ENCODE data around the gene IGLL5. TPM values are rescaled to one million over a fixed set of nuclear protein-coding genes. Genes with fewer than 3 reads are reported as not detected.

Gene IGLL5
- total RNA-seq, 1 experiment from 2014 or later = not detected

GRCh38 chr22:22927888-22928665, 40.5 kb downstream of the IGLL5 start:
- DNase-seq (no peak), ATAC-seq (no peak)
- Histone ChIP-seq H3K4me3 (ENCODE audit: low read length) (no peak overlapping the region), H2AFZ (ENCODE audit: low read length) (no peak overlapping the region), H3K27me3 (ENCODE audit: low read length) (no peaks in the 10 kb centered on the region), H3K4me2 (ENCODE audit: low read length) (peak overlapping the region; percentile 10; the same call in 1 of the 2 replicates), H3F3A (ENCODE audit: low read length, unreplicated experiment) (no peaks in the 10 kb centered on the region), H3K79me2 (ENCODE audit: low read length) (no peaks in the 10 kb centered on the region), H3K9me3 (ENCODE audit: low read length) (no peaks in the 10 kb centered on the region), H3K9ac (ENCODE audit: low read length) (no peak overlapping the region), H3K9me2 (replicated peaks; ENCODE audit: low read length) (no peaks in the 10 kb centered on the region), H3K4me1 (ENCODE audit: insufficient read depth, low read length) (peaks cover 21% of the 10 kb centered on the region; the same call in 1 of the 2 replicates), H3K36me3 (ENCODE audit: low read depth, low read length) (no peaks in the 10 kb centered on the region), H3K27ac (ENCODE audit: low read length) (no peak overlapping the region), H4K20me1 (ENCODE audit: low read length) (no peaks in the 10 kb centered on the region)
- CTCF ChIA-PET = no interaction called here
- intact Hi-C loops (cut with micrococcal nuclease) = no loop called here
- POLR2A ChIA-PET (ENCODE audit: unreplicated experiment) = no interaction called here
- no TSS peak for BruUV-seq (replicated peaks)
- TF ChIP-seq CTCF (conservative IDR thresholded peaks at IDR 0.05; ENCODE audit: low read depth, low read length) = no peak
- TF ChIP-seq EZH2phosphoT487 (IDR thresholded peaks at IDR 0.05; ENCODE audit: borderline replicate concordance, low read length) = no peak
- no peak for TF ChIP-seq EZH2 (IDR thresholded peaks at IDR 0.05; ENCODE audit: low read length, unreplicated experiment)

GRCh38 chr22:22928666-22929380, 41.2 kb downstream of the IGLL5 start:
- H3K27ac ChIP-seq (ENCODE audit: low read length) = no peak overlapping the region
- ChIA-PET POLR2A (ENCODE audit: unreplicated experiment) (no interaction called here), CTCF (no interaction called here)
- no peak overlapping the region for H2AFZ ChIP-seq (ENCODE audit: low read length)
- no peak overlapping the region for H3K4me3 ChIP-seq (ENCODE audit: low read length)
- no peaks in the 10 kb centered on the region for H4K20me1 ChIP-seq (ENCODE audit: low read length)
- H3K4me2 ChIP-seq (ENCODE audit: low read length) = peak overlapping the region; percentile 10; the same call in 1 of the 2 replicates
- TF ChIP-seq CTCF (conservative IDR thresholded peaks at IDR 0.05; ENCODE audit: low read depth, low read length) (no peak), EZH2phosphoT487 (IDR thresholded peaks at IDR 0.05; ENCODE audit: borderline replicate concordance, low read length) (no peak), EZH2 (IDR thresholded peaks at IDR 0.05; ENCODE audit: low read length, unreplicated experiment) (no peak)
- peaks cover 21% of the 10 kb centered on the region; the same call in 1 of the 2 replicates for H3K4me1 ChIP-seq (ENCODE audit: insufficient read depth, low read length)
- intact Hi-C loops (cut with micrococcal nuclease) = no loop called here
- H3K79me2 ChIP-seq (ENCODE audit: low read length) = no peaks in the 10 kb centered on the region
- no peaks in the 10 kb centered on the region for H3F3A ChIP-seq (ENCODE audit: low read length, unreplicated experiment)
- no peaks in the 10 kb centered on the region for H3K9me3 ChIP-seq (ENCODE audit: low read length)
- ATAC-seq = peak; percentile 76
- no peak overlapping the region for H3K9ac ChIP-seq (ENCODE audit: low read length)
- no peaks in the 10 kb centered on the region for H3K9me2 ChIP-seq (replicated peaks; ENCODE audit: low read length)
- no peaks in the 10 kb centered on the region for H3K36me3 ChIP-seq (ENCODE audit: low read depth, low read length)
- DNase-seq = peak; percentile 40
- no TSS peak for BruUV-seq (replicated peaks)
- no peaks in the 10 kb centered on the region for H3K27me3 ChIP-seq (ENCODE audit: low read length)

Data from PC-3 (cell line).